HAP-1 (cell line): ENCODE data around the gene NOS1.
"Not testable (repeated sequence)": the region's sequence is repeated elsewhere in the genome, so short reads cannot be mapped to it uniquely, and the experiment has no call there.

Experiments used
- DNase-seq, 2 experiments: peaks; one replicate each; pipeline ENCODE4 v3.0.0-alpha.2; 2016 to 2020; ENCODE audit warnings: low spot score in 2 of 2
- H3K27me3 ChIP-seq: fragments of 250-450 bp; sonication (Bioruptor Pico); 2 replicates; pipeline ENCODE4 v1.5.1; 2020; ENCODE audit warnings: low read depth, mild to moderate bottlenecking, moderate library complexity
- H3K36me3 ChIP-seq: fragments of 250-450 bp; sonication (Bioruptor Pico); replicated peaks from 2 replicates; pipeline ENCODE4 v1.5.1; 2020; ENCODE audit warnings: mild to moderate bottlenecking
- H3K4me1 ChIP-seq: fragments of 250-450 bp; sonication (Bioruptor Pico); 2 replicates; pipeline ENCODE4 v1.5.1; 2020; ENCODE audit warnings: mild to moderate bottlenecking
- H3K4me3 ChIP-seq: fragments of 250-450 bp; sonication (Bioruptor Pico); 2 replicates; pipeline ENCODE4 v1.5.1; 2020; ENCODE audit warnings: mild to moderate bottlenecking, moderate library complexity
- H3K9me3 ChIP-seq: fragments of 250-450 bp; sonication (Bioruptor Pico); 2 replicates; pipeline ENCODE4 v1.5.1; 2020; ENCODE audit warnings: mild to moderate bottlenecking, moderate library complexity
- in situ Hi-C: fragments of 300-500 bp; cut with MboI; formaldehyde crosslinking; loops from 3 replicates; pipeline ENCODE4 v1.14.3; 2020; ENCODE audit warnings: low sequenced_read_pairs, inconsistent platforms, mixed read lengths

NOS1 gene

DNA sequence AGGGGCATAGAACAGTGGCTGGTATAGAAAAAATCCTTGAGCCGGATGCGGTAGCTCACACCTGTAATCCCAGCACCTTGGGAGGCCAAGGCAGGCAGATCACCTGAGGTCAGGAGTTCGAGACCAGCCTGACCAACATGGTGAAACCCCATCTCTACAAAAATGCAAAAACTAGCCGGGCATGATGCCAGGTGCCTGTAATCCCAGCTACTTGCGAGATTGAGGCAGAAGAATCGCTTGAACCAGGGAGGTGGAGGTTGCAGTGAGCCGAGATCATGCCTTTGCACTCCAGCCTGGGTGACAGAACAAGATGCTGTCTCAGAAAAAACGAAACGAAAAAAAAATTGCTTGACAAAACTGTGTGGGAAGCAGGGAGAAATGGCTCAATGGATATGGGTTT is 168.8 kb downstream of the NOS1 start:
- H3K4me1 ChIP-seq, H3K36me3 ChIP-seq, H3K4me3 ChIP-seq, in situ Hi-C loops, DNase-seq, H3K27me3 ChIP-seq, H3K9me3 ChIP-seq: not testable (repeated sequence)

DNA sequence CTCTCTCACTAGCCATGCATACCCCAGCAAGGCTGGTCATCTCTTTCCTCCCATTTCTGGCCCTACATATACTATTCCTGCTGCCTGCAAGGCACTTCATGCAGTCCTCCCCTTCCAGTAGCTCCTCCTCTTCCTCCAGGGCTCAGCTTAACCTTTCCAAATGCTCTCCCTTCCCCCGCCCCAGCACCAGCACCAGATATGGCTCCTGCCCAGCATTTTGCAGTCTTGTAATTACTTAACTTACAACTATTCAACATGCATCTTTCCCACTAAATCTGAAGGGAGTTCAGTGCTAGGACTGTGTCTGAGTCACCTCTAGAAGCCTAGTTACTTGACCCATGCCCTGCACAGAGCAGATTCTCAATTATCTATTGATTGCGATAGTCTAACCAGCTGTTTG is 169.4 kb downstream of the NOS1 start:
- DNase-seq, result peak in 1 of 2 experiments; percentile 56
- H3K4me1 ChIP-seq, result no peaks in the 10 kb centered on the region

DNA sequence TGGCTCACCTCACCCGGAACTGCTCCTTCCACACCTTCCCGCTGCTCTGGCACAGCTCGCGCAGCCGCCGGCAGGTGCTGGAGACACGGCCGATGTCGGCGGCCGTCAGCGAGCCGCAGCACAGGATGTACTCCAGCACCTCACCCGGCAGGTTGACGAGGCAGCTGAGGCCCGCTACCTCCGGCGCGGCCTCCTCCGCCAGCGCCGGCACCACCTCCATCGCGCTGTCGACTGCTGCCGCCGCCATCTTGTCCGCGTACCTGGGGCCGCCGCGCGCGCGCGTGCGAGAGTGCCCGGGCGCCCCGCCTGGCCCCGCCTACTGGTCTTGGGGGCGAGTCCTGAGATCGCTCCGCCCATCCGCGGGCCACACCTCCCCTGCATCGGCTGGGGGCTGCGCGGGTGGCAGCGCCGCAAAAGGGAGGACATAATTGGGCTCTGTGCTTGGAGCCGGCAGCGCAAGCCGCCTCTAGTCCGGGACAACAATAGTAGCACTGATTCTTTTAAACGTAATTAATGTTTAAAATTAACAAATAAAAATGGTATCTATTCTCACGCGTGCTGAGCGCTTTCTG is 171.1 kb downstream of the NOS1 start, which contains the start of gene FBXO21:
TSS of gene FBXO21 (minus strand) at position 261 of the 572 bp plus-strand sequence. CDS start at position 247, 14 bp downstream.
- Histone ChIP-seq H3K36me3 (peaks cover 17% of the 10 kb centered on the region), H3K4me1 (no peaks in the 10 kb centered on the region), H3K4me3 (peak within 1 kb of the TSS; percentile 72), H3K27me3 (no peaks in the 10 kb centered on the region), H3K9me3 (no peaks in the 10 kb centered on the region)
- peak; percentile 69 to 94 for DNase-seq
- in situ Hi-C loops, result no loop called here

More for the DNA sequence above, 169.4 kb downstream of the NOS1 start:
- H3K9me3 ChIP-seq, result no peaks in the 10 kb centered on the region
- no peaks in the 10 kb centered on the region for H3K27me3 ChIP-seq
- in situ Hi-C loops, result no loop called here
- no peaks in the 10 kb centered on the region; the same call in 1 of the 2 replicates for H3K36me3 ChIP-seq
- no peak overlapping the region for H3K4me3 ChIP-seq

DNA sequence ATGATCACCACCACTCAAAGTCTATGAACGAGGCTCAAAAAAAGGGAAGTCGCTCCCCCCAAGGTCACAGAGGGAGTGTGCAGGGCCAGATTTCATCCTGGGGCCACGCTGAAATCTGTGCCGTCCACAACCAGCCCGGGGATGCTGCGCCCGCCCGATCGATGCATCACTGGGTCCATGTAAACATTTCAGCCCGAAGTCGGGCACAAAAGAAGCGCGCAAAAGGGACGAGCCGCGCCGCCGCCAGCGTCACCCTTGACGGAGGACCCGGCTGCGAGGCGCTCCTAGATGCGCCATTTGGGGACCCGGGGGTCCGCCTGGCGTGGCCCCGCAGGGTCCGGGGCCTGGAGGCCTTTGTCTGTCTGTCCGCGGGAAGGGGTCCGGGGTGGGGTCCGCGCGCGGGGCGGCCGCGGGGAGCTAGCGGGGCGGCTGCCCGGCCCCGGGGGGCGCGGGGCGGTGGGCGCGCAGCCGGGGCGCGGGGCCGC is 171.7 kb downstream of the NOS1 start:
- Histone ChIP-seq H3K36me3 (peaks cover 23% of the 10 kb centered on the region), H3K4me1 (no peaks in the 10 kb centered on the region), H3K4me3 (peak overlapping the region; percentile 72), H3K27me3 (no peaks in the 10 kb centered on the region), H3K9me3 (no peaks in the 10 kb centered on the region)
- DNase-seq, result peak in 1 of 2 experiments; percentile 52
- in situ Hi-C loops, result no loop called here

DNA sequence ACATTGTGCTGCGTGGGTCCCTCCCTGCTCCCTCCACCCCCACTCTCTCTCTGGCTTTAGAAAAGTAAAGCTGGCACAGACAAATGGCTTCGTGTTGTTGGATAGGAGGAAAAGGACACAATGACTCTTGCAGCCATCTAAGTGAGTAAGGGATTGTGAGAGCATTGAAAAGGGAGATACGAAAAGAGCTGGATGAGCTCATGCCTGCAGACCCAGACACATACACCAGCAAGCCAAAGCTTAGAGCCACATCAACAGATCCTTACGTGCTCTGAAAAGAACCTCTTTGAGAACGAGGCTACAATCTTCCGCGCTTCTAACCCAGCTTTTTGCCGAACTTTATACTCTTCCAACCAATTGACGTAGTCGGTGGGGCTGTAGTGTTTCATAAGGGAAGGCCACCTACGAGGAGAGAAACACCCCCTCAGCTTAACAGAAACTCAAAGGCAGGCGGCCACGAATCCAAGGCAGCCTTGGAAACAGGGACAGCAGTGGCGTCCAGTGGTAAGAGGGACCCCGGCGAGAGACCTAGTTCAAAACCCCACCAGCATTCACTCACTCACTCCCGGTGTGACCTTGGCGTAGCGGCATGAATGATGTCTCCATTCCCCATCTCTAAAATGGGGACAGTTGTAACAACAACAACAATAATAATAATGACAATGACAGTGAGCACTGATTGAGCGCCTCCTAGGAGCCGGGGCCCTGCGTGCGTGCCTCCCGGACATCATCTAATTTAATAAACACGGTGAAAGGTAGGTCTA is 172.3 kb downstream of the NOS1 start:
- Histone ChIP-seq H3K4me3 (peak overlapping the region; percentile 72), H3K27me3 (no peaks in the 10 kb centered on the region), H3K4me1 (no peaks in the 10 kb centered on the region), H3K36me3 (peaks cover 29% of the 10 kb centered on the region), H3K9me3 (no peaks in the 10 kb centered on the region)
- in situ Hi-C loops, result no loop called here
- DNase-seq, result peak; percentile 41 to 49

DNA sequence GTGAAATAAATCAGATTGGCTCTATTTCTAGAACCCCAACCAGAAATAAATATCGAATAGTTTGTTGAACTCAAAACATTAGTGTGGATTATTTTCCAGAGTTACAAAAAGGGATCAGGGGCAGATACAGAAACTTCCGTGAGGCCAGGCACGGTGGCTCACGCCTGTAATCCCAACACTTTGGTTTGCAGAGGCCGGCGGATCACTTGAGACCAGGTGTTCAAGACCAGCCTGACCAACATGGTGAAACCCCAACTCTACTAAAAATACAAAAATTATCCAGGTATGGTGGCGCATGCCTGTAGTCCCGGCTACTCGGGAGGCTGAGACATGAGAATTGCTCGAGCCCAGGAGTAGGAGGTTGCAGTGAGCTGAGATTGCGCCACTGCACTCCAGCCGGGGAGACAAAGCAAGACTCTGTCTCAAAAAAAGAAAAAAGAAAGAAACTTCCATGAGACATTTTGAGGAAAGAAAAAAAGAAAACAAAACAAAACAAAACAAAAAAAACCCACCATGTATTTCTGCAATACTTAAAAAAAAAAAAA is 173.2 kb downstream of the NOS1 start:
- no peaks in the 10 kb centered on the region for H3K27me3 ChIP-seq
- DNase-seq, result no peak
- H3K4me3 ChIP-seq, result peak overlapping the region; percentile 72
- H3K4me1 ChIP-seq, result no peaks in the 10 kb centered on the region
- no peaks in the 10 kb centered on the region for H3K9me3 ChIP-seq
- peaks cover 38% of the 10 kb centered on the region for H3K36me3 ChIP-seq
- in situ Hi-C loops, result no loop called here

DNA sequence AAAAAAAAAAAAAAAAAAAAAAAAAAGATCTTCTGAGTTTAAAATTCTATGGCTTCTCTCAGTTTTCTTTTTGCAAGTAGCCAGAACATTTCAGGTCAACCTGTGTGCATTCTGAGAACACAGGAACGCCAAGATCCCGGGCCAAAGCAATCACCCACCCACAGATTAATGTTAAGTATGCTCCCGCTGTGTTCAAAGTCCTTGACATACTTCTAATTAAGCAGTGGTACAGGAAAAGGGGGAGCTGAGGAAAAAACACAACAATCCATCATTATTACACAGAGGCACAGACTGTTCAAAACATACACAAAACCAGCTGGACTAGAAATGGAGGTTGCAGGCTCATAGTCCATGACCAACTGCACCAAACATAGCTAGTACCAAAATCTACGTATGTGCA is 174.0 kb downstream of the NOS1 start:
- Histone ChIP-seq H3K27me3 (no peaks in the 10 kb centered on the region), H3K4me1 (no peaks in the 10 kb centered on the region), H3K4me3 (no peak overlapping the region), H3K36me3 (peaks cover 46% of the 10 kb centered on the region), H3K9me3 (no peaks in the 10 kb centered on the region)
- in situ Hi-C loops, result no loop called here
- DNase-seq, result no peak

DNA sequence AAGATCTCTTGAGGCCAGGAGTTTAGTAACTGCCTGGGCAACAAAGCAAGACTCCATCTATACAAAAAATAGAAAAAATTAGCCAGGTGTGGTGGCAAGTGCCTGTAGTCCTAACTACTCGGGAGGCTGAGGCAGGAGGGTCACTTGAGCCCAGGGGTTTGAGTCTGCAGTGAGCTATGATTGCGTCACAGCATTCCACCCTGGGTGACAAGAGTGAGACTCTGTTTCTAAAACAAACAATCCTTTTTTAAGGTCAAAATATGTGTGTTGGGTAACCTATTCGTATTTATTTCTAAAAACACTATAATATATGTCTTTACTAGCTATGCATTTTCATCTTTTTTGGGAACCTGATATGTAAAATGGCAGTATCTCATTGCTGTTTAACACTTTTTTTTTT is 178.6 kb downstream of the NOS1 start:
- H3K27me3 ChIP-seq, result no peaks in the 10 kb centered on the region
- no peaks in the 10 kb centered on the region for H3K9me3 ChIP-seq
- H3K4me3 ChIP-seq, result no peak overlapping the region
- no peaks in the 10 kb centered on the region for H3K4me1 ChIP-seq
- peaks cover 77% of the 10 kb centered on the region for H3K36me3 ChIP-seq
- no peak for DNase-seq
- in situ Hi-C loops, result no loop called here

DNA sequence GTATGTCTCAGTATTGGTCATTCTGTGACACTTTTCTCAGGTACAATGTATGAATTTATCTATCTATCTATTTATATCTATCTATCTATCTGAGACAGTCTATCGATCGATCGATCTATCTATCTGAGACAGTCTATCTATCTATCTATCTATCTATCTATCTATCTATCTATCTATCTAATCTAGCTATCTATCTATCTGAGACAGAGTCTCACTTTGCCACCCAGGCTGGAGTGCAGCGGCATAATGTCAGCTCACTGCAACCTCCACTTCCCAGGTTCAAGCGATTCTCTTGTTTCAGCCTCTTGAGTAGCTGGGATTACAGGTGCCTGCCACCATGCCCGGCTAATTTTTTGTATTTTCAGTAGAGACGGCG is 180.0 kb downstream of the NOS1 start:
- peaks cover 81% of the 10 kb centered on the region for H3K36me3 ChIP-seq
- H3K27me3 ChIP-seq, in situ Hi-C loops, H3K4me1 ChIP-seq, DNase-seq, H3K4me3 ChIP-seq, H3K9me3 ChIP-seq: not testable (repeated sequence)

DNA sequence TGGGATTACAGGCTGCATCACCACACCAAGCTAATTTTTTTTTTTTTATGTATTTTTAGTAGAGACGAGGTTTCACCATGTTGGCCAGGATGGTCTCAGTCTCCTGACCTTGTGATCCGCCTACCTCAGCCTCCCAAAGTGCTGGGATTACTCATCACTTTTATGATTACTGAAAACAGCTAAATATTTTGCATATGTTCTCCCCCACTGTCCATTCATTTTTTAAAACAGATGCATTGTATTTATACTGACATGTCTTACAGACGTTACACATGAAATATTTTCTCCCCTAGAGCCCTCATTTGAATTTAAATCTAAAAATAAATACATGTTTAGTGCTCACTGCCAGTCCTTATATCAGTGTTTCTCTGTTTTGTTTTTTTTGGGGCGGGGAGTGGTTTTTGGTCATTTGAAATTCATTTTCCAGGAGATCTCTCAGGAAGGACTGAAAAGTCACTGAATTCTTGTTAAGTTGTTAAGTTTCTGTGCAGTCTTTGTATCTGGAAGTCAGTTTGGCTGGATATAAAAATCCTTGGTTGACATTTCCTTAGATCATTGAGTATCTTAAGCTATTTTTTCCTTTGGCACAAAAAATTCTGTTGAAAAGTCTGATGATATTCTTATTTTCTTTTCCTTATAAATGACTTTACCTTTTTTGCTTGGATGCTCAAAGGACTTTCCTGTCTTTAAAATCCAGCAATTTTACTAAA is 180.5 kb downstream of the NOS1 start:
- Histone ChIP-seq H3K9me3 (no peaks in the 10 kb centered on the region), H3K27me3 (no peaks in the 10 kb centered on the region), H3K36me3 (peaks cover 81% of the 10 kb centered on the region), H3K4me3 (no peak overlapping the region), H3K4me1 (no peaks in the 10 kb centered on the region)
- in situ Hi-C loops, result no loop called here
- DNase-seq, result no peak

DNA sequence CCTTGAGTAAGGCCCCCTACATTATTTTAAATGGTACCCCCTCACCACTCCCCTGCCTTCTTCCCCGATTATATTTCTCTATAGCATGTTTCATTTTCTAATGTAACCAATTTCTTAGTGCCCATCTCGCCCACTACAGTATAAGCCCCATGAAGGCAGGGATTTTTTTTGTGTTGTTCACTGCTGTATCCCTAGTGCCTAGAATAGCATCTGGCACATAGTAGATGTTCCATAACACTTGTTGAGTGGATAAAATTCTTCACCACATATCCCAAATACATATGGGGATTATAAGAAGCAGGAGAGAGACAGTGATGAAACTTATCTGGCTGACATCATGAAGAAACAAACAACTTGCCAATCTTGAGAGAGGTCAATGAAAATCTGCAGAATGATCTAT is 182.7 kb downstream of the NOS1 start:
- in situ Hi-C loops, result no loop called here
- no peaks in the 10 kb centered on the region for H3K27me3 ChIP-seq

DNA sequence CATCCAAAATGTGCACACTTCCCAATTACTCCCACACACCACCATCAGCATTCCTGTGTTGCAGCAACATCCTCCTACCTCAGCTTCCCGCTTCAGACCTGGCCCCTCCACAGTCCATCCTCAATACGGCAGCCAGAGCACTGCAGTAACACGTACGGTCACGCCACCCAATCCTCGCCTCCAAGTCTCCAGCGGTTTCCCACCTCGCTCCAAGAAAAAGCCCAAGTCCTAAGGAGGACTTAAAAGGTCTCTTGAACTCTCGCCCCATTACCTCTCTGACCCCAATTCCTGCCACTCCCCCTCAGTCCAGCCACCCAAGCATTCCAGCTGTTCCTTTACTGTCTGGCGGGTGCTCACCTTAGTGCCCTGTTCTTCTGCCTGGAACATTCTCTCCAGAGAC is 183.1 kb downstream of the NOS1 start:
- Histone ChIP-seq H3K36me3 (peaks cover 81% of the 10 kb centered on the region), H3K4me3 (no peak overlapping the region), H3K9me3 (no peaks in the 10 kb centered on the region), H3K27me3 (no peaks in the 10 kb centered on the region), H3K4me1 (no peaks in the 10 kb centered on the region)
- no peak for DNase-seq
- in situ Hi-C loops, result no loop called here

More for the DNA sequence above, 182.7 kb downstream of the NOS1 start:
- DNase-seq, result no peak
- H3K4me3 ChIP-seq, result no peak overlapping the region
- H3K4me1 ChIP-seq, result no peaks in the 10 kb centered on the region
- peaks cover 81% of the 10 kb centered on the region for H3K36me3 ChIP-seq
- no peaks in the 10 kb centered on the region for H3K9me3 ChIP-seq

DNA sequence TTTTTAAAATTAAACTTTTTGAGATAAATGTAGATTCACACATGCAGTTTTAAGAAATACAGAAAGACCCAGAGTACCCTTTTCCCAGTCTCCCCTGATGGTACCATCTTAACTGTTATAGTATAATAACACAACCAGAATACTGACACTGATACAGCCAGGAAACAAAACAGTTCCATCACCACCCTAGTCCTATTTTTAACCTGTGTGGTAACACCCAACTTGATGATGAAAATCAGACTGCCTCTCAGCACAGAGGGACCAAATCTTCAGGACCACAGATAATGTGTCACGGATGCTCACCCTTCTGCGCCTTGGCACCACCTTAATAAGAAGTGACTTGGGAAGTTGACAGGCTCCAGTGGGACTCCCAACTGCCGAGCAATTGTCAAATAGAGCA is 189.3 kb downstream of the NOS1 start:
- no peak for DNase-seq
- peaks cover 85% of the 10 kb centered on the region for H3K36me3 ChIP-seq
- in situ Hi-C loops, result no loop called here
- H3K4me1 ChIP-seq, result no peaks in the 10 kb centered on the region
- no peak overlapping the region for H3K4me3 ChIP-seq
- no peaks in the 10 kb centered on the region for H3K27me3 ChIP-seq
- no peaks in the 10 kb centered on the region for H3K9me3 ChIP-seq
